Measurements from ENCODE around the gene TMEM191C.

DNA sequence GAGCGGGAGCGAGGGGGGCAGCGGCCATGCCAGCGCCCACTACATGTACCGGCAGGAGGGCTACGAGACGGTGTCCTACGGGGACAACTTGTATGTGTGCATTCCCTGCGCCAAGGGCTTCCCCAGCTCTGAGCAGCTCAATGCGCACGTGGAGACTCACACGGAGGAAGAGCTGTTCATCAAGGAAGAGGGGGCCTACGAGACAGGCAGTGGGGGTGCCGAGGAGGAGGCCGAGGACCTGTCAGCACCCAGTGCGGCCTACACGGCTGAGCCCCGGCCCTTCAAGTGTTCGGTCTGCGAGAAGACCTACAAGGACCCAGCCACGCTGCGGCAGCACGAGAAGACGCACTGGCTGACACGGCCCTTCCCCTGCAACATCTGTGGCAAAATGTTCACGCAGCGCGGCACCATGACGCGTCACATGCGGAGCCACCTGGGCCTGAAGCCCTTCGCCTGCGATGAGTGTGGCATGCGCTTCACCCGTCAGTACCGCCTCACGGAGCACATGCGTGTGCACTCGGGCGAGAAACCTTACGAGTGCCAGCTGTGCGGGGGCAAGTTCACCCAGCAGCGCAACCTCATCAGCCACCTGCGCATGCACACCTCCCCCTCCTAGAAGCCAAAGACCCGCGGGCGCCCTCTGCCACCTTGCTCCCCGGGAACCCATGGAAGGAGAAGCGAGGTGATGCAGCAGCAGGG is 20.9 kb upstream of the TMEM191C start:
- TF ChIP-seq, protein P1, sequence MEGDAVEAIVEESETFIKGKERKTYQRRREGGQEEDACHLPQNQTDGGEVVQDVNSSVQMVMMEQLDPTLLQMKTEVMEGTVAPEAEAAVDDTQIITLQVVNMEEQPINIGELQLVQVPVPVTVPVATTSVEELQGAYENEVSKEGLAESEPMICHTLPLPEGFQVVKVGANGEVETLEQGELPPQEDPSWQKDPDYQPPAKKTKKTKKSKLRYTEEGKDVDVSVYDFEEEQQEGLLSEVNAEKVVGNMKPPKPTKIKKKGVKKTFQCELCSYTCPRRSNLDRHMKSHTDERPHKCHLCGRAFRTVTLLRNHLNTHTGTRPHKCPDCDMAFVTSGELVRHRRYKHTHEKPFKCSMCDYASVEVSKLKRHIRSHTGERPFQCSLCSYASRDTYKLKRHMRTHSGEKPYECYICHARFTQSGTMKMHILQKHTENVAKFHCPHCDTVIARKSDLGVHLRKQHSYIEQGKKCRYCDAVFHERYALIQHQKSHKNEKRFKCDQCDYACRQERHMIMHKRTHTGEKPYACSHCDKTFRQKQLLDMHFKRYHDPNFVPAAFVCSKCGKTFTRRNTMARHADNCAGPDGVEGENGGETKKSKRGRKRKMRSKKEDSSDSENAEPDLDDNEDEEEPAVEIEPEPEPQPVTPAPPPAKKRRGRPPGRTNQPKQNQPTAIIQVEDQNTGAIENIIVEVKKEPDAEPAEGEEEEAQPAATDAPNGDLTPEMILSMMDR (IDR thresholded peaks at IDR 0.05), result no peak
- TF ChIP-seq POLR2A (IDR thresholded peaks at IDR 0.05) (no peak), POLR2AphosphoS5 (IDR thresholded peaks at IDR 0.05) (no peak)
